HG02884 (cell line): ENCODE results near the gene ZNF679.
"Not testable (repeated sequence)": the region's sequence is repeated elsewhere in the genome, so short reads cannot be mapped to it uniquely, and the experiment has no call there.

Experiments used
- ATAC-seq: cut with Tn5 transposase; IDR thresholded peaks from one replicate; pipeline ENCODE4 v1.9.1; 2021; ENCODE audit warnings: mild to moderate bottlenecking, moderate library complexity; ENCODE audit not compliant: unreplicated experiment

The ZNF679 gene

GRCh38 chr7:64308016-64308270 lies 79.7 kb downstream of the ZNF679 start:
- no peak for ATAC-seq

- ATAC-seq, result no peak
Observed at GRCh38 chr7:64310426-64310825, 82.2 kb downstream of the ZNF679 start.

- ATAC-seq, result no peak
Observed at GRCh38 chr7:64312826-64313225, 84.6 kb downstream of the ZNF679 start.

- peak; percentile 100 for ATAC-seq
Observed at GRCh38 chr7:64313740-64314491, 85.6 kb downstream of the ZNF679 start, which contains the start of gene ZNF736. Gene ZNF736 (plus strand): TSS chr7:64313961. CDS start chr7:64314151, 190 bp downstream.

- no peak for ATAC-seq
Observed at GRCh38 chr7:64314566-64314965, 86.3 kb downstream of the ZNF679 start.

GRCh38 chr7:64316031-64316742 lies 87.9 kb downstream of the ZNF679 start:
- not testable (repeated sequence) for ATAC-seq
